22Rv1 (cell line): ENCODE data around the gene LMTK3.

Experiments used
- H3K27ac ChIP-seq: fragments of 450-650 bp; 2 replicates; pipeline ENCODE4 v1.5.1; 2017
- ZFX ChIP-seq: fragments of 450-650 bp; IDR thresholded peaks from 2 replicates; pipeline ENCODE4 v1.6.1; 2017; ENCODE audit warnings: antibody characterized with exemption, borderline replicate concordance
- TF ChIP-seq, protein P1 (sequence below): fragments of 450-650 bp; IDR thresholded peaks from 2 replicates; pipeline ENCODE4 v1.5.1; 2017; ENCODE audit warnings: mild to moderate bottlenecking

LMTK3 gene

GRCh38 chr19:48481846-48482639, 29.6 kb downstream of the LMTK3 start:
- TF ChIP-seq ZFX, result no peak
- TF ChIP-seq, protein P1, sequence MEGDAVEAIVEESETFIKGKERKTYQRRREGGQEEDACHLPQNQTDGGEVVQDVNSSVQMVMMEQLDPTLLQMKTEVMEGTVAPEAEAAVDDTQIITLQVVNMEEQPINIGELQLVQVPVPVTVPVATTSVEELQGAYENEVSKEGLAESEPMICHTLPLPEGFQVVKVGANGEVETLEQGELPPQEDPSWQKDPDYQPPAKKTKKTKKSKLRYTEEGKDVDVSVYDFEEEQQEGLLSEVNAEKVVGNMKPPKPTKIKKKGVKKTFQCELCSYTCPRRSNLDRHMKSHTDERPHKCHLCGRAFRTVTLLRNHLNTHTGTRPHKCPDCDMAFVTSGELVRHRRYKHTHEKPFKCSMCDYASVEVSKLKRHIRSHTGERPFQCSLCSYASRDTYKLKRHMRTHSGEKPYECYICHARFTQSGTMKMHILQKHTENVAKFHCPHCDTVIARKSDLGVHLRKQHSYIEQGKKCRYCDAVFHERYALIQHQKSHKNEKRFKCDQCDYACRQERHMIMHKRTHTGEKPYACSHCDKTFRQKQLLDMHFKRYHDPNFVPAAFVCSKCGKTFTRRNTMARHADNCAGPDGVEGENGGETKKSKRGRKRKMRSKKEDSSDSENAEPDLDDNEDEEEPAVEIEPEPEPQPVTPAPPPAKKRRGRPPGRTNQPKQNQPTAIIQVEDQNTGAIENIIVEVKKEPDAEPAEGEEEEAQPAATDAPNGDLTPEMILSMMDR, result no peak
- H3K27ac ChIP-seq, result peak overlapping the region; percentile 77

DNA sequence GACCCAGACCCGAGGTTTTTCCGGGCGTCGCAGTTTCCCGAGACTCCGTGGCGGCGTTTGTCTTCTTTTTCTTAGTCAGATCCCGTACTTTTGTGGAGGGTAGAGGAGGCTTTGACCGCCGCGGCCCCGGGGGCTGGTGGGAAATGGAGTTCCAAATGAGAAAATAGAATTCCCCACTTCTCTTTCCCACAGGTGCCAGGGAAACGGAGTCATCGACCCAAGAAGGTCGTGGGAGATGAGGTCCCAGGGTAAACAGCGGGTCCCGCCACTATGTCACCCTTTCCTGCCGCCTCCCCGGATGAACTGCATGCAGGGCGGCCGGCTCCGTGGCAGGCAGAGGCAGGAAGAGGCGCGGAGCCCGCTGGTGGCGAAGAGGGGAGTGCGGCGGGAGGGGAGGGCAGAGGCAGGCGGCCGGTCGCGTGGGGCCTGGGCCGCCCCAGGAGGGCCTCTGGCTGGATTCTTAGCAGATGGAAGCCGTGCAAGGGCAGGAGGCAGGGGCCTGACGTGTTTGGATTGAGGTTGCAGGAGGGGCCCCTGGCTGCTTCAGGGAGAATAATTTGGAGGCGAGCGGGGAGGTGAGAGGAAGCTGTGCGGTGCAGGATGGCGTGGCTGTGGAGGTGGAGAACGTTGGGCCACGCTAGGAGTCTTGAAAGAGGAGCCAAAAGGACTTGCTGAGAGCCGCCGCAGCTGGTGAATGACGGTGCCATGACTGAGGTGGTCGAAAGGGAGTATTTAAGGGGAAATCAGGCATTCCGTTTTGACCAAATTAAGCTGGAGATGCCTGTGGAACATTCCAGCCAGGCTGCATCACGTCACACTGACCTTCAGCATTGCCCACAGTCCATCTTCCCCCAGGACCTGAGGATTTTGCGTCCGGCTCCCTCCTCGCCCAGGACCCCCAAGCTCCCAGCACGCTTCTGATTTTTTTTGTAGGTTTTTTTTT, 30.8 kb downstream of the LMTK3 start:
- TF ChIP-seq, protein P1, result no peak
- no peak for TF ChIP-seq ZFX
- peak overlapping the region; percentile 77 for H3K27ac ChIP-seq

- H3K27ac ChIP-seq, result peak overlapping the region; percentile 23
These were observed 31.5 kb downstream of the LMTK3 start for GRCh38 chr19:48480183-48480557.

DNA sequence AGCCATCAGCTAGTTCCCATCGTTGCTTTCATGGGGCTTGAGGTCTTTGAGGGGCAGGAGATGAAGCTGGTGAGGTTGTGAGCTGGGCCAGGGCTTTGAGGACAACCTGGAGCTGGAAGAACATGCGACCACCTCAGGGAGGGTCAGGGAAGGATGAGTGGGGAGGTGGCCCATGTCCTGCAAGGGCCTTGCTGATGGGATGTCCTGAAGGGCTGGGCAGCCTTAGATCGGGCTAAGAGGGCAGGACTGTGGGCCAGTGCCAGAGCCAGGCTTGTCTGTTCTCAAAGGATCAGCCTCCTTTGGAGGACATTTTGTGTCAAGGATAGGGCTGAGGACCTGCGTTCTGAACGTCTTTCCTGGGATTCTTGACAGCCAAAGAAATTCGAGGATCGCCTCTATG, 31.9 kb downstream of the LMTK3 start:
- no peak for TF ChIP-seq ZFX
- TF ChIP-seq, protein P1, result no peak
- peak overlapping the region; percentile 23 for H3K27ac ChIP-seq

More at GRCh38 chr19:48480183-48480557, 31.5 kb downstream of the LMTK3 start:
- no peak for TF ChIP-seq ZFX
- TF ChIP-seq, protein P1, result no peak

DNA sequence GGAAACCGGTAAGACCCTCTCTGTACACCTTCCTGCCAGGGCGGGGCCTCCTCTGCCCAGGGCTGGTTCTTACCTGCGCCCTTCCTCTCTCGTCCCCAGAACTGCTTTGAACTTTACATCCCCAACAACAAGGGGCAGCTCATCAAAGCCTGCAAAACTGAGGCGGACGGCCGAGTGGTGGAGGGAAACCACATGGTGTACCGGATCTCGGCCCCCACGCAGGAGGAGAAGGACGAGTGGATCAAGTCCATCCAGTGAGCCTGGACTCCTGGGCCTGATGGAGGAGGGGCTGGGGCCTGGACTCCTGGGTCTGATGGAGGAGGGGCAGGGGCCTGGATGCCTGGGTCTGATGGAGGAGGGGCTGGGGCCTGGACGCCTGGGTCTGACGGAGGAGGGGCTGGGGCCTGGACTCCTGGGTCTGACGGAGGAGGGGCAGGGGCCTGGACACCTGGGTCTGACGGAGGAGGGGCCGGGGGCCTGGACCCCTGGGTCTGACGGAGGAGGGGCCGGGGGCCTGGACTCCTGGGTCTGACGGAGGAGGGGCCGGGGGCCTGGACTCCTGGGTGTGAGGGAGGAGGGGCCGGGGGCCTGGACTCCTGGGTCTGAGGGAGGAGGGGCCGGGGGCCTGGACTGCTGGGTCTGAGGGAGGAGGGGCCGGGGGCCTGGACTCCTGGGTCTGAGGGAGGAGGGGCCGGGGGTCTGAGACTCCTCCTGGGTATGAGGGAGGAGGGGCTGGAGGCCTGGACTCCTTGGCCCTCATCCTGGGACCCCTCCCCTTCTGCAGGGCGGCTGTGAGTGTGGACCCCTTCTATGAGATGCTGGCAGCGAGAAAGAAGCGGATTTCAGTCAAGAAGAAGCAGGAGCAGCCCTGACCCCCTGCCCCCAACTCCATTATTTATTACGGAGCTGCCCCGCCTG, 33.0 kb downstream of the LMTK3 start:
- TF ChIP-seq ZFX, result no peak
- TF ChIP-seq, protein P1, result no peak
- no peak overlapping the region for H3K27ac ChIP-seq

GRCh38 chr19:48477698-48478338, 33.8 kb downstream of the LMTK3 start:
- TF ChIP-seq, protein P1, result no peak
- no peak for TF ChIP-seq ZFX
- no peak overlapping the region for H3K27ac ChIP-seq
